ENCODE results near the gene TMEM200A.

DNA sequence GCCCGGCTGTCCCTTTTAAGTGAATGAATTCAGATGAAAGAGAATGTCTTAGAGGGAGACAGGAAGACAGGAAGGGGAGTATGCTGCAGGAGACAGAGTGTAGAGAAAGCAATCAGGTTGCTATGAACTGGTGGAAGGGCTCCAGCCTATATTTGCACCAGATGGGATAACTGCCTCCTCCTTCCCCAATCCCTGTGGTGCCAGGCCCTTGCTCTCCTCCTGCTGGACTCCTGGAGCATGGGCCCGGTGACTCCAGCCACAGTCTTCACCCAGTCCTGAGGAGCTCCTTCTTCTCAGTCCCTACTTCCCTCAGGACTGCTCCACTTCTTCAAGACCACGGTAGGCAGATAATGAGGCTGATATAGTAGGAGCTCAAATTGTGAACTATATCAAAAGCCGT is 91.8 kb downstream of the TMEM200A start:
- TF ChIP-seq, protein P1, sequence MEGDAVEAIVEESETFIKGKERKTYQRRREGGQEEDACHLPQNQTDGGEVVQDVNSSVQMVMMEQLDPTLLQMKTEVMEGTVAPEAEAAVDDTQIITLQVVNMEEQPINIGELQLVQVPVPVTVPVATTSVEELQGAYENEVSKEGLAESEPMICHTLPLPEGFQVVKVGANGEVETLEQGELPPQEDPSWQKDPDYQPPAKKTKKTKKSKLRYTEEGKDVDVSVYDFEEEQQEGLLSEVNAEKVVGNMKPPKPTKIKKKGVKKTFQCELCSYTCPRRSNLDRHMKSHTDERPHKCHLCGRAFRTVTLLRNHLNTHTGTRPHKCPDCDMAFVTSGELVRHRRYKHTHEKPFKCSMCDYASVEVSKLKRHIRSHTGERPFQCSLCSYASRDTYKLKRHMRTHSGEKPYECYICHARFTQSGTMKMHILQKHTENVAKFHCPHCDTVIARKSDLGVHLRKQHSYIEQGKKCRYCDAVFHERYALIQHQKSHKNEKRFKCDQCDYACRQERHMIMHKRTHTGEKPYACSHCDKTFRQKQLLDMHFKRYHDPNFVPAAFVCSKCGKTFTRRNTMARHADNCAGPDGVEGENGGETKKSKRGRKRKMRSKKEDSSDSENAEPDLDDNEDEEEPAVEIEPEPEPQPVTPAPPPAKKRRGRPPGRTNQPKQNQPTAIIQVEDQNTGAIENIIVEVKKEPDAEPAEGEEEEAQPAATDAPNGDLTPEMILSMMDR (IDR thresholded peaks at IDR 0.05; ENCODE audit: borderline replicate concordance, extremely low read depth, low read length, poor library complexity, severe bottlenecking) = no peak
- TF ChIP-seq EZH2 (IDR thresholded peaks at IDR 0.05; ENCODE audit: borderline replicate concordance, low read depth, low read length, severe bottlenecking) = no peak

Measured in DND-41 (cell line).